HL-60 (cell line): Measurements from ENCODE around the gene UBE2E2.

Experiments
- CTCF ChIP-seq: IDR thresholded peaks from one replicate; pipeline ENCODE4 v1.5.1; 2011; ENCODE audit warnings: low read length, control low read depth, inconsistent platforms; ENCODE audit not compliant: insufficient read depth
- POLR2AphosphoS5 ChIP-seq: IDR thresholded peaks from 2 replicates; pipeline ENCODE4 v1.6.1; 2012; ENCODE audit warnings: low read depth
- REST ChIP-seq: IDR thresholded peaks from 2 replicates; pipeline ENCODE4 v1.6.1; 2012; ENCODE audit warnings: low read depth; ENCODE audit not compliant: insufficient replicate concordance
- SPI1 ChIP-seq: IDR thresholded peaks from 2 replicates; pipeline ENCODE4 v1.6.1; 2012; ENCODE audit warnings: low read depth, mild to moderate bottlenecking, borderline replicate concordance

GRCh38 chr3:23468203-23468602 is 265.1 kb downstream of the UBE2E2 start:
- TF ChIP-seq CTCF (no peak), POLR2AphosphoS5 (no peak), SPI1 (no peak), REST (no peak)
